OCI-LY7 (cell line): Measurements from ENCODE around the gene USF2.

Source experiments
- CTCF ChIP-seq: fragments of 200-600 bp; sonication (generic); conservative IDR thresholded peaks from 2 replicates; pipeline ENCODE4 v1.5.1; 2014; ENCODE audit warnings: mild to moderate bottlenecking, antibody characterized with exemption, low read length, moderate library complexity, mixed read lengths
- EZH2phosphoT487 ChIP-seq: fragments of 200-600 bp; sonication (generic); IDR thresholded peaks from 2 replicates; pipeline ENCODE4 v1.6.1; 2018; ENCODE audit warnings: low read depth, borderline replicate concordance, mild to moderate bottlenecking, mixed run types, antibody characterized with exemption, low read length, moderate library complexity, mixed read lengths

- TF ChIP-seq CTCF: no peak
- TF ChIP-seq EZH2phosphoT487: no peak
These were observed 3.4 kb upstream of the USF2 start for GRCh38 chr19:35265126-35265899.
